ENCODE data around the gene AKAP1. TPM values are rescaled to one million over a fixed set of nuclear protein-coding genes. Genes with fewer than 3 reads are reported as not detected.
A peak's percentile ranks its signal among the peaks of the same experiment; 100 is the strongest.

Gene AKAP1
- total RNA-seq, 2 experiments from 2014 or later, result 27.0 to 29.8 TPM

DNA sequence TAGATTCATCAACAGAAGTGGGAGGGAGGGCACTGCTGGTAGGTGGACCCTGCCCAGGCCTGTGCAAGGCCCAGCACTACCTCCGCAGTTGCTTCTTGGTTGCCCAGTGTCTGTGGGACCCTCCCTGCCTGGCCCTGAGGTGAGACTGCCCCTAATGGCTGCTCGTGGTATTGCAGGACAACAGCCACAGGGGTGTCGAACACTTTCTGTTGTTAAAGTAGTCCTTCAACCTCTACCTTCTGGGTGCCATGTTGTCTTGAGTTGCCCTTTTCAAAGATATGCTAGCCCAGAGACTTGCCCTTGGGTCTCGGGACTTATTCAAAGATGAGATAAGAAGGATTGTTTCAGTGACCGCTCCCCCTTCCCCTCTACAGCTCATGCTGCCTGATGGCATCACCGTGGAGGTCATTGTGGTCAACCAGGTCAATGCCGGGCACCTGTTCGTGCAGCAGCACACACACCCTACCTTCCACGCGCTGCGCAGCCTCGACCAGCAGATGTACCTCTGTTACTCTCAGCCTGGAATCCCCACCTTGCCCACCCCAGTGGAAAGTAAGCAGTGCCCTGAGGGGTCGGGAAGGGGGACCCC is 29.1 kb downstream of the AKAP1 start:
- ChIA-PET CTCF (interaction anchor here (0.6 to 1.5 kb wide), 5 partner anchors 11 to 971 kb away, joined by 3 to 7 read pairs (median 4); no protein-coding TSS in a partner anchor), POLR2A (no interaction called here)
- Mint-ChIP-seq H3K4me1 (no peaks in the 10 kb centered on the region), H3K27me3 (no peaks in the 10 kb centered on the region), H3K4me3 (no peak overlapping the region), H3K27ac (no peak overlapping the region), H3K36me3 (ENCODE audit: low read depth) (peaks cover 39% of the 10 kb centered on the region), H3K9me3 (ENCODE audit: low read depth) (no peaks in the 10 kb centered on the region)
- ATAC-seq, result peak; percentile 71
- peak; percentile 78 for DNase-seq
- intact Hi-C loops (cut with DNase I, micrococcal nuclease), result no loop called here

DNA sequence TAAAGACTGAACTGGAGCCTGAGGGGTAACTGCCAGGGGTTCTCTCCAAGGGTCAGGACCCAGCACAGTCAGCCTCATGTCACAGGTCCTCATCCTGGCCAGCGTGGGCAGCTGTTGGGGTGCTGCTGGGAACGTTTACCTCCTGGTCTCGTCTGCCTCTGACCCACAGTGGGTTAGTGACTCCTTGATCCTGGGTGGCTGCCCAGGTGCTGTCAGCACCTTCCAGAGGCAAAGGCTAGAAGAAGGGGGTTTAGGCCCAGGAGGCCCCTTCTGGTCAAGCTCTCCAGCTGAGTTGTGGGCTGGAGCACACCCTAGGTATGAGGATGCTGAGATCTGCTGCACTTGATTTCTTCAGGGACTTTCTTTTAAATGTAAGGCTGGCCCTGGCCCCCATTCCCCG is 30.3 kb downstream of the AKAP1 start:
- intact Hi-C loops (cut with DNase I, micrococcal nuclease), result no loop called here
- no peak for ATAC-seq
- H3K27me3 Mint-ChIP-seq, result no peaks in the 10 kb centered on the region
- ChIA-PET CTCF (no interaction called here), POLR2A (no interaction called here)
- no peaks in the 10 kb centered on the region for H3K4me1 Mint-ChIP-seq
- H3K27ac Mint-ChIP-seq, result no peak overlapping the region
- H3K9me3 Mint-ChIP-seq (ENCODE audit: low read depth), result no peaks in the 10 kb centered on the region
- no peak overlapping the region for H3K4me3 Mint-ChIP-seq
- H3K36me3 Mint-ChIP-seq (ENCODE audit: low read depth), result peaks cover 41% of the 10 kb centered on the region
- no peak for DNase-seq

DNA sequence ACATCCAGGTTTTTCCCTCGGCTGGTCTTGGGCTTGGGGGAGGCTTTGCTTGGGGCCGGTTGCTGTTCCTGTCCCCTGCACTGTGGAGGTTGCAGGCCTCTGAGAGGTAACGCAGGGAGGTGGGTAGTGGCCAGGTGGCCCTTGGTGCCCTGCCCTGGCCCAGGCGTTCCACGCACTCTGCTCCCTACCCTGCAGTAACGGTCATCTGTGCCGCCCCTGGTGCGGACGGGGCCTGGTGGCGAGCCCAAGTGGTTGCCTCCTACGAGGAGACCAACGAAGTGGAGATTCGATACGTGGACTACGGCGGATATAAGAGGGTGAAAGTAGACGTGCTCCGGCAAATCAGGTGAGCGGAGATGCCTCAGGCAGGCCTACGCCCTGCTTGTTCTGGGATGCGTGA is 30.9 kb downstream of the AKAP1 start:
- H3K9me3 Mint-ChIP-seq (ENCODE audit: low read depth), result no peaks in the 10 kb centered on the region
- ChIA-PET CTCF (no interaction called here), POLR2A (no interaction called here)
- intact Hi-C loops (cut with DNase I, micrococcal nuclease), result no loop called here
- no peak overlapping the region for H3K4me3 Mint-ChIP-seq
- peaks cover 42% of the 10 kb centered on the region for H3K36me3 Mint-ChIP-seq (ENCODE audit: low read depth)
- DNase-seq (no peak), ATAC-seq (no peak)
- H3K4me1 Mint-ChIP-seq, result no peaks in the 10 kb centered on the region
- H3K27me3 Mint-ChIP-seq, result no peaks in the 10 kb centered on the region
- H3K27ac Mint-ChIP-seq, result no peak overlapping the region

DNA sequence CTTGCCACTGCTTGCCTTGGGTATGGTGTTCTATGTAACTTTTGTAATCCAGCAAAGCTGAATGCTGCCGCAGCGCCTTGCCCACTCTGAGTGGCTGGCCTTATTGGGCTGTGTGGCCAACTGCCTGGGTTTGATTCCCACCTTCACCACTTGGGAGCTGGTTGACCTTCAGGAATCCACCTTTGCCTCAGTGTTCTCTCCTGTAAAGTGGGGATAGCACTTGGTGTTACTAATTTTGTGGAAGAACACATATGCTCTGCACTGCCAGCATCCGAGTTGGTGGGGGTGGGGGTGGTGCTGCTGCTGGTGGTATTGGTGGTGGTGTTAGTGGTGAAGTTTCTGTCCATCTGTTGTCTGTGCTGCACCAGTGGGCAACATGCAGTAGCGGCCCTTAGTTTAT is 32.8 kb downstream of the AKAP1 start:
- Mint-ChIP-seq H3K27me3 (no peaks in the 10 kb centered on the region), H3K36me3 (ENCODE audit: low read depth) (peaks cover 36% of the 10 kb centered on the region), H3K4me1 (no peaks in the 10 kb centered on the region), H3K27ac (no peak overlapping the region), H3K9me3 (ENCODE audit: low read depth) (no peaks in the 10 kb centered on the region), H3K4me3 (no peak overlapping the region)
- ChIA-PET CTCF (interaction anchor here (0.8 to 0.9 kb wide), 2 partner anchors 126 to 298 kb away, joined by 3 read pairs; no protein-coding TSS in a partner anchor), POLR2A (no interaction called here)
- intact Hi-C loops (cut with DNase I, micrococcal nuclease), result no loop called here
- ATAC-seq (no peak), DNase-seq (no peak)

DNA sequence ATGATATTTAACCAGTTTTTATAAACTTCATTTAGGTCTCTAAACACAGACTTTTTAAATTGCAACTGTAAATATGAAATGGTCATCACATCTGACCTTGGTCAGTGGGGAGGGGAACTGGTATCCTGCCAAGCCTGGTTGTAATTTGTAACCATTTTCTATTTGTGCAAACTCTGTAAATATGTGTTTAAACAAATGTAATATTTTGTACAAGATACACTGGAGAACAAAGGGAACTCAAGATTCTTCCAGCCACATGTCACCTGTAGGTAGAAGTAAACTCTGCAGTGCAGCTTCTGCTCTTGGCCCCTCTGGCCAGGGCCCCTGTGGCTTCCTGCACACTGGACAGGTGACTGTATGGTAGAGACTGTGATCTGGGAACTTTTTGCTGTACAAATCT is 35.8 kb downstream of the AKAP1 start:
- Mint-ChIP-seq H3K4me3 (no peak overlapping the region), H3K27me3 (no peaks in the 10 kb centered on the region), H3K27ac (no peak overlapping the region), H3K9me3 (ENCODE audit: low read depth) (no peaks in the 10 kb centered on the region), H3K4me1 (no peaks in the 10 kb centered on the region), H3K36me3 (ENCODE audit: low read depth) (peaks cover 44% of the 10 kb centered on the region)
- intact Hi-C loops (cut with DNase I, micrococcal nuclease), result no loop called here
- POLR2A ChIA-PET, result no interaction called here
- no peak for ATAC-seq
- no peak for DNase-seq
- CTCF ChIA-PET, result interaction anchor here (0.6 to 1.1 kb wide), 2 partner anchors 192 to 541 kb away, joined by 3 read pairs; no protein-coding TSS in a partner anchor

DNA sequence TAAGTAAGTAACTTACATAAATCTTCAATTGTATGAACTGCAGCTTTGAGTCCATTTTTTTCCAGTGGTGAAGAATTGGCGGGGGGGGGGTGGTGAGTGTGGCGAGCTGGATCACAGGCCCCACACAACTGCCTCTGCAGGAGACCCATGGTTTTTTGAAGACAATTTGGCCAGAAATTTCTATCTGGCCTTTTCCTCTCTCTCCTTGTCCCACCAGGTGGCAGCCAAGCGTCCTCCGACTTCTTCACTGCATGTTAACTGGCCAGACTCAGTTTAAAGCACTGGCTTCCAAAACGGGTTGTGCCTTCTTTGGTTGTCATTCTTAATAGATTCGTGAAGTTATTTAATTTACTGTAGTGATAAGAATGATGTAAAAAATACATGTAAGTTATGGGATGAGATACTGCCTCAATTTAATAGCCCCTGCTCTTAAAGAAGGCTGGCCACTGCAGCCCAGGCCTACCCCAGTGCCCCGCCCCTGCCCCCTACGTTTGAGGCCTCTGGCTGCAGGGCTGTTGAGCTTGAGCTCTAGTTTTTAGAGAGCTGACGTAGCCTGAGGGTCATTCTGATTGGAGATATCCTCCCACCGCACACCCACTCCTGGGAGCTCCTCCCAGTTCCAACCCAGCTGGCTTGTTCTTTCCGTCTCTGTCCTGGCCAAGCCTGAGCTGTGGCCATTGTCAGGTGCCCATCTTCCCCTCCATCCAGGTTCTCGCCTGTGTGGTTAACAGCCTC is 36.4 kb downstream of the AKAP1 start:
- ChIA-PET CTCF (interaction anchor here (0.7 to 1.1 kb wide), 2 partner anchors 314 to 541 kb away, joined by 3 read pairs; no protein-coding TSS in a partner anchor), POLR2A (no interaction called here)
- Mint-ChIP-seq H3K4me1 (no peaks in the 10 kb centered on the region), H3K27ac (no peak overlapping the region), H3K36me3 (ENCODE audit: low read depth) (peaks cover 39% of the 10 kb centered on the region), H3K9me3 (ENCODE audit: low read depth) (no peaks in the 10 kb centered on the region), H3K27me3 (no peaks in the 10 kb centered on the region), H3K4me3 (no peak overlapping the region)
- intact Hi-C loops (cut with DNase I, micrococcal nuclease), result no loop called here
- ATAC-seq, result no peak
- DNase-seq, result peak; percentile 22

DNA sequence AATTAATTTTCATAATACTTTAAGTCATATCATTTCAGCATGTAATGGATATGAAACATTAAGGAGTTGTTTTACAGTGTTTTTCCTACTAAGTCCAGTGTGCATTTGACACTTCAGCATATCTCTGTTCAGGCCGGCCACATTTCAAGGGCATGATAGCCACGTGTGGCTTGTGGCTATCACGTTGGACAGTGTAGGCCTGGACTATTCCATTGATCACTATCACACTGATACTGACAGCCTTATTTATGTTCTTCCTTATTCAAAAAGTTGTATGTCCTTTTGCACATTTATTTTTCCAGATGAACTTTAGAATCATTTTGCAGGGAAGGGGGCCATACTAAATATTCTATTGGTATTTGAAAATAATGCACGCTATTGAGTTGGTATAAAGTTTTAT is 39.0 kb downstream of the AKAP1 start:
- intact Hi-C loops (cut with DNase I, micrococcal nuclease), result no loop called here
- Mint-ChIP-seq H3K4me1 (no peaks in the 10 kb centered on the region), H3K9me3 (ENCODE audit: low read depth) (no peaks in the 10 kb centered on the region), H3K36me3 (ENCODE audit: low read depth) (peaks cover 22% of the 10 kb centered on the region), H3K27me3 (no peaks in the 10 kb centered on the region), H3K27ac (no peak overlapping the region), H3K4me3 (no peak overlapping the region)
- ATAC-seq (no peak), DNase-seq (no peak)
- ChIA-PET CTCF (no interaction called here), POLR2A (no interaction called here)

DNA sequence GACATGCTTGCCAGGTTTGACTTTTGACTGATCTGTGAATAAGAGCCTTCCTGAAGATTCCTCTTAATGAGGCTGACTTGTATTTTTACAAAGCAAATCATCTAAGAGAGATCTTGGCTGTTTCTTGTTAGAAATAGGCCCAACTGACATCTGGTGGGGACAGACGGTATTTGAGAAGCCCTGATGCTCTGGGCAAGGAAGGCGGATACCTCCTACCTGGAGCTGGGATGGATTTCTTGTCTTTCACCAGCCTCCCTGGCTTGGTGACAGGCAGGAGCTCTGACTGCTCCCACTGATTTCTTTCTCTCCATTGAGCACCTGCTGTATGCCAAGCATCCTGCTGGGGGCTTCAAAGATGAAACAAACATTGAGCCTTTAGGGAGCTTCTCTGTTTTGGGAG is 40.4 kb downstream of the AKAP1 start:
- ChIA-PET POLR2A (no interaction called here), CTCF (interaction anchor here (0.5 to 0.6 kb wide), 3 partner anchors 100 to 690 kb away, joined by 3 read pairs; no protein-coding TSS in a partner anchor)
- DNase-seq (no peak), ATAC-seq (no peak)
- intact Hi-C loops (cut with DNase I, micrococcal nuclease), result loop anchor here in 1 of 2 experiments (5.0 kb wide), 1 partner anchor 707 kb away; no protein-coding TSS in a partner anchor
- H3K4me1 Mint-ChIP-seq, result no peaks in the 10 kb centered on the region
- no peaks in the 10 kb centered on the region for H3K9me3 Mint-ChIP-seq (ENCODE audit: low read depth)
- H3K27ac Mint-ChIP-seq, result no peak overlapping the region
- peaks cover 17% of the 10 kb centered on the region for H3K36me3 Mint-ChIP-seq (ENCODE audit: low read depth)
- H3K4me3 Mint-ChIP-seq, result no peak overlapping the region
- H3K27me3 Mint-ChIP-seq, result no peaks in the 10 kb centered on the region

DNA sequence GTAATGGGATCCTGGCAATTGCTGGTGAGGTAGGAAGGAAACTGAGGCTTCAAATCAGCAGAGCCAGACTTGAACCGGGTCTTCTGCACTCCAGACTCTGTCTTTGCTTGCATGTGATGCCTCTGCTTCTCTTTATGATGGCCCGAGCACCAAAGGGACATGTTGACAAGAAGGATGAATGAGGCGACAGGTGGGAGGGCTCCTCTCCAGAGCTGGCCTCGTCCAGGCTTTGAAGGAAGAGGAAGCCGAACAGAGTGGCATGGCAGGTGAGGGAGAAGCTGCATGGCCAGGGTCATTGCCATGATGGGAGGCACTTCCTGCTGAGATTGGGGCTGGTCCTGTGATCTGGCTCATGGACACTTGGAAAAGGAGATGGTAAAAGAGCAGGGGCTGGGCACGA is 40.8 kb downstream of the AKAP1 start:
- ChIA-PET POLR2A (no interaction called here), CTCF (interaction anchor here (0.5 to 0.6 kb wide), 2 partner anchors 419 to 690 kb away, joined by 3 read pairs; no protein-coding TSS in a partner anchor)
- intact Hi-C loops (cut with DNase I, micrococcal nuclease), result loop anchor here in 1 of 2 experiments (5.0 kb wide), 1 partner anchor 706 kb away; no protein-coding TSS in a partner anchor
- H3K4me3 Mint-ChIP-seq, result no peak overlapping the region
- no peaks in the 10 kb centered on the region for H3K4me1 Mint-ChIP-seq
- DNase-seq (no peak), ATAC-seq (no peak)
- no peak overlapping the region for H3K27ac Mint-ChIP-seq
- no peaks in the 10 kb centered on the region for H3K9me3 Mint-ChIP-seq (ENCODE audit: low read depth)
- peaks cover 14% of the 10 kb centered on the region for H3K36me3 Mint-ChIP-seq (ENCODE audit: low read depth)
- no peaks in the 10 kb centered on the region for H3K27me3 Mint-ChIP-seq

DNA sequence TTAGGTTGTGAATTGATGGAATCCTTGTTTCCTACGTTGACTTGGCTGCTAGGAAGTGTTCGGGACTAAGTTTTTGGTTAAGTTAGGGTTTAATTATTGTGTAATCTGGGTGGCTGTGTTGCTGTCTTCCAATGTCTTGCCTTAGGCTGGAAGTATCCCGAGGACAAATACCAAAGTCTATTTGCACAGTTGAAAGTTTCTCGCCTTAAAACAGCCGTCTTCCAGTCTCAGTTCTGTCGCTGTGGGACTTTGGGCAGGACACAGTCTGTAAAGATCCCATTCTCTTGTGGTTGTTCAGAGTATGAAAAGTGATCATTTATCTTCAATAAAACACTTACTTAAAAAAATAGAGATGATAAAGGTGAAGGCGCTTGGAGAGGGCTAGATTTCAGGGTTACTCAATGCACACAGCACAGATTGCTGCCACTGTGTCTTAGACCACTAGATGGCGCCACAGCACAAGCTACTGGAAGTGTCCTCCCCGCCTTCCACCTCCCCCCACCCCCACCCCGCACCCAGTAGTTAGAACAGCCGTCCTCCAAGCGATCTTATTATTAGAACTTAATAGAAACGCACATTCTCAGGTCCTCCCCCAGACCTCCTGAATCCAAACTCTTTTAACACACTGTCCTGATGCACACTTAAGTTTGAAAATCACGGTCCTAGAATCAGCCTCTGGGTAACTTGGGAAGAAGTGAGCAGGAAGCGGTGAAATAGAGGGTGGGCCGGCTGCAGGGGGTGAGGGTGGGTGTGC is 45.8 kb downstream of the AKAP1 start:
- H3K27ac Mint-ChIP-seq, result no peak overlapping the region
- intact Hi-C loops (cut with DNase I, micrococcal nuclease), result loop anchor here (1.0 to 10.0 kb wide), 8 partner anchors 112 to 702 kb away; no protein-coding TSS in a partner anchor
- H3K4me3 Mint-ChIP-seq, result no peak overlapping the region
- DNase-seq (peak; percentile 91), ATAC-seq (peak; percentile 84)
- H3K36me3 Mint-ChIP-seq (ENCODE audit: low read depth), result no peaks in the 10 kb centered on the region
- no peaks in the 10 kb centered on the region for H3K27me3 Mint-ChIP-seq
- POLR2A ChIA-PET, result no interaction called here
- peaks cover 5% of the 10 kb centered on the region for H3K4me1 Mint-ChIP-seq
- CTCF ChIA-PET, result interaction anchor here (1.2 to 3.4 kb wide), 2 partner anchors 11 to 703 kb away, joined by 4 to 13 read pairs; no protein-coding TSS in a partner anchor
- no peaks in the 10 kb centered on the region for H3K9me3 Mint-ChIP-seq (ENCODE audit: low read depth)

DNA sequence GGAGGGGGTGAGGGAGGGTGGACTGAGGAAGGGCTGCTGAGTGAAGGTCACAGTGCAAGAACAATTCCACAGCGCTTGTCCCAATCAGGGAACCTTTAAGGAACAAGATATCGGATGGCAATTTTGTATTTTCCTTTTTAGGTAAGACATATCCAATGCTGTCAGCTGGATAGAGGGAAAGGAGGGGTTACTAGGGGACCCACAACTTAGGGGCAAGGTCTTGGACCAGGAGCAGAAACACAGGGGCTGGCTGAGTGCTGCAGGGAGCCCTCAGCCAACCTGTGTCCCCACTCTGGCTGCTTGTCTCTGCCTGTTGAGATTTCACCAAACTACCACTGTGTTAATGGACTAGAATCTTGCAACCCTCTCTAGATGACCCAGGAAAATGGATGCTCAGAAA is 47.6 kb downstream of the AKAP1 start:
- Mint-ChIP-seq H3K27me3 (no peaks in the 10 kb centered on the region), H3K4me3 (no peak overlapping the region), H3K36me3 (ENCODE audit: low read depth) (no peaks in the 10 kb centered on the region), H3K27ac (no peak overlapping the region), H3K9me3 (ENCODE audit: low read depth) (no peaks in the 10 kb centered on the region), H3K4me1 (peaks cover 13% of the 10 kb centered on the region)
- intact Hi-C loops (cut with DNase I, micrococcal nuclease), result loop anchor here in 1 of 2 experiments (10.0 kb wide), 1 partner anchor 542 kb away; no protein-coding TSS in a partner anchor
- POLR2A ChIA-PET, result interaction anchor here (0.5 kb wide), 1 partner anchor 263 kb away, joined by 3 read pairs; no protein-coding TSS in a partner anchor
- ATAC-seq (no peak), DNase-seq (no peak)
- CTCF ChIA-PET, result no interaction called here
